Naive thymus-derived CD4-positive, alpha-beta T cell (primary cell): ENCODE data around the gene PLEKHF1. TPM values are rescaled to one million over a fixed set of nuclear protein-coding genes. Genes with fewer than 3 reads are reported as not detected.
A peak's percentile ranks its signal among the peaks of the same experiment; 100 is the strongest.

Experiments
- ATAC-seq: fragments of 150-1000 bp; cut with Tn5 transposase; 2 replicates; pipeline ENCODE4 v1.10.0; 2021; ENCODE audit warnings: mild to moderate bottlenecking, moderate library complexity
- CTCF ChIA-PET: fragments of 350-600 bp; sonication (Branson Sonifier 250); formaldehyde crosslinking; loops from one replicate; lab custom pipeline; 2021; ENCODE audit warnings: antibody characterized with exemption; lab: Charles Lee
- POLR2A ChIA-PET: fragments of 350-600 bp; sonication (Branson Sonifier 250); formaldehyde crosslinking; loops from one replicate; lab custom pipeline; 2021; ENCODE audit warnings: antibody characterized with exemption, inconsistent platforms; lab: Charles Lee
- DNase-seq, 9 donors: peaks; one replicate each; pipeline versions ENCODE4 v3.0.0 to v3.0.0-alpha.2; 2020 to 2022; ENCODE audit warnings: mixed read lengths in 1 of 9
- H3K27ac ChIP-seq: one replicate; pipeline ENCODE4 v1.7.0; 2013; ENCODE audit warnings: mild to moderate bottlenecking, low read depth, low read length, moderate library complexity
- H3K27me3 ChIP-seq, 2 donors: one replicate each; pipeline ENCODE4 v1.7.0; 2013; ENCODE audit warnings: low read length in 2 of 2, mild to moderate bottlenecking in 2 of 2, moderate library complexity in 2 of 2; ENCODE audit not compliant: control insufficient read depth in 2 of 2, insufficient read depth in 2 of 2
- H3K36me3 ChIP-seq, 3 experiments: 1 replicate in 2 of 3; 2 replicates in 1 of 3; pipeline ENCODE4 v1.7.0; 2013; ENCODE audit warnings: low read length in 3 of 3, mild to moderate bottlenecking in 3 of 3, moderate library complexity in 1 of 3; ENCODE audit not compliant: insufficient read depth in 3 of 3, control insufficient read depth in 2 of 3
- H3K4me1 ChIP-seq, 2 donors: one replicate each; pipeline ENCODE4 v1.7.0; 2013; ENCODE audit warnings: low read length in 2 of 2, mild to moderate bottlenecking in 2 of 2, moderate library complexity in 1 of 2; ENCODE audit not compliant: control insufficient read depth in 2 of 2, insufficient read depth in 2 of 2
- H3K4me3 ChIP-seq: 2 replicates; pipeline ENCODE4 v1.7.0; 2013; ENCODE audit warnings: mild to moderate bottlenecking, low read length
- H3K9me3 ChIP-seq, 3 experiments: 1 replicate in 2 of 3; 2 replicates in 1 of 3; pipeline ENCODE4 v1.7.0; 2013; ENCODE audit warnings: low read length in 3 of 3; ENCODE audit not compliant: control insufficient read depth in 2 of 3
- H3K27ac Mint-ChIP-seq, 9 donors: one replicate each; pipeline ENCODE4 v1.8.0; 2020 to 2022; ENCODE audit warnings: mixed read lengths in 9 of 9, mild to moderate bottlenecking in 8 of 9, moderate library complexity in 5 of 9, inconsistent platforms in 2 of 9
- H3K27me3 Mint-ChIP-seq, 5 donors: one replicate each; pipeline ENCODE4 v1.8.0; 2021 to 2022; ENCODE audit warnings: mixed read lengths in 5 of 5, mild to moderate bottlenecking in 1 of 5
- H3K36me3 Mint-ChIP-seq, 5 donors: one replicate each; pipeline ENCODE4 v1.8.0; 2020 to 2022; ENCODE audit warnings: mixed read lengths in 5 of 5, mild to moderate bottlenecking in 3 of 5, inconsistent platforms in 1 of 5
- H3K4me1 Mint-ChIP-seq, 7 donors: one replicate each; pipeline ENCODE4 v1.8.0; 2020 to 2022; ENCODE audit warnings: mixed read lengths in 7 of 7, mild to moderate bottlenecking in 3 of 7, inconsistent platforms in 1 of 7
- H3K4me3 Mint-ChIP-seq, 10 donors: one replicate each; pipeline ENCODE4 v1.8.0; 2020 to 2022; ENCODE audit warnings: mild to moderate bottlenecking in 10 of 10, mixed read lengths in 10 of 10, moderate library complexity in 6 of 10, inconsistent platforms in 2 of 10
- H3K9me3 Mint-ChIP-seq, 11 donors: one replicate each; pipeline ENCODE4 v1.8.0; 2020 to 2022; ENCODE audit warnings: mixed read lengths in 11 of 11, mild to moderate bottlenecking in 4 of 11, inconsistent platforms in 1 of 11, moderate library complexity in 1 of 11
- intact Hi-C, 2 donors: fragments of 100-400 bp; cut with micrococcal nuclease; formaldehyde crosslinking; loops; one replicate each; pipeline ENCODE4 v1.15.1; 2023
- polyA plus RNA-seq, 2 donors: library from polyadenylated mRNA; unstranded; fragments of 300-500 nt; fragmentation: Illumina TruSeq; gene quantifications; one replicate each; pipeline ENCODE4 v1.2.3, GENCODE V29; 2021
- total RNA-seq, 6 experiments: library from RNA in 5 of 6; stranded (reverse) in 5 of 6; gene quantifications; 1 replicate in 5 of 6; 2 replicates in 1 of 6; pipeline ENCODE4 v1.2.3 and lab custom pipeline; 2021 to 2026

PLEKHF1 gene
- total and polyA plus RNA-seq, 7 experiments from 2014 or later = 11.1 to 47.2 (median 17.5) TPM

- Mint-ChIP-seq H3K9me3 (peaks cover 0 to 6% (median 0%) of the 10 kb centered on the region in 11 donors), H3K27me3 (peaks cover 0 to 26% (median 0%) of the 10 kb centered on the region in 5 donors), H3K4me3 (no peak overlapping the region), H3K27ac (no peak overlapping the region), H3K36me3 (peaks cover 0 to 6% (median 0%) of the 10 kb centered on the region in 5 donors), H3K4me1 (peaks cover 6 to 23% (median 13%) of the 10 kb centered on the region in 7 donors)
- H3K27ac ChIP-seq = no peak overlapping the region
- ChIA-PET CTCF (interaction anchor here (0.7 kb wide), 1 partner anchor 40 kb away, joined by 4 read pairs; no protein-coding TSS in a partner anchor), POLR2A (no interaction called here)
- no peaks in the 10 kb centered on the region for H3K27me3 ChIP-seq
- H3K4me3 ChIP-seq = no peak overlapping the region
- H3K9me3 ChIP-seq = no peaks in the 10 kb centered on the region
- no peaks in the 10 kb centered on the region for H3K36me3 ChIP-seq
- H3K4me1 ChIP-seq = peaks cover 0 to 4% of the 10 kb centered on the region in 2 donors
- intact Hi-C loops = no loop called here
- DNase-seq (no peak), ATAC-seq (no peak)
These were observed 14.4 kb upstream of the PLEKHF1 start for GRCh38 chr19:29650772-29651387.

GRCh38 chr19:29651622-29652394 lies 13.5 kb upstream of the PLEKHF1 start:
- H3K9me3 Mint-ChIP-seq = peaks cover 0 to 6% (median 0%) of the 10 kb centered on the region in 11 donors
- Histone ChIP-seq H3K9me3 (no peaks in the 10 kb centered on the region), H3K27ac (no peak overlapping the region), H3K4me3 (no peak overlapping the region), H3K27me3 (no peaks in the 10 kb centered on the region), H3K4me1 (no peaks in the 10 kb centered on the region), H3K36me3 (no peaks in the 10 kb centered on the region)
- H3K36me3 Mint-ChIP-seq = peaks cover 0 to 6% (median 0%) of the 10 kb centered on the region in 5 donors
- peaks cover 0 to 26% (median 0%) of the 10 kb centered on the region in 5 donors for H3K27me3 Mint-ChIP-seq
- intact Hi-C loops = no loop called here
- ChIA-PET CTCF (interaction anchor here (0.8 to 1.1 kb wide), 2 partner anchors 40 to 42 kb away, joined by 3 to 7 read pairs; no protein-coding TSS in a partner anchor), POLR2A (no interaction called here)
- H3K4me3 Mint-ChIP-seq = no peak overlapping the region
- DNase-seq (no peak), ATAC-seq (peak; percentile 37)
- peaks cover 0 to 17% (median 7%) of the 10 kb centered on the region in 7 donors for H3K4me1 Mint-ChIP-seq
- H3K27ac Mint-ChIP-seq = no peak overlapping the region

GRCh38 chr19:29653398-29653797 lies 11.9 kb upstream of the PLEKHF1 start:
- H3K27me3 ChIP-seq = no peaks in the 10 kb centered on the region
- CTCF ChIA-PET = interaction anchor here (1.0 kb wide), 1 partner anchor 43 kb away, joined by 4 read pairs; no protein-coding TSS in a partner anchor
- H3K4me3 ChIP-seq = no peak overlapping the region
- ATAC-seq (no peak), DNase-seq (no peak)
- H3K4me1 Mint-ChIP-seq = peaks cover 0 to 14% (median 7%) of the 10 kb centered on the region in 7 donors
- H3K27me3 Mint-ChIP-seq = peaks cover 0 to 26% (median 0%) of the 10 kb centered on the region in 5 donors
- intact Hi-C loops = no loop called here
- H3K27ac ChIP-seq = no peak overlapping the region
- no peak overlapping the region for H3K27ac Mint-ChIP-seq
- POLR2A ChIA-PET = no interaction called here
- H3K9me3 ChIP-seq = no peaks in the 10 kb centered on the region
- no peak overlapping the region for H3K4me3 Mint-ChIP-seq
- no peaks in the 10 kb centered on the region for H3K4me1 ChIP-seq
- peaks cover 0 to 6% (median 0%) of the 10 kb centered on the region in 5 donors for H3K36me3 Mint-ChIP-seq
- H3K36me3 ChIP-seq = no peaks in the 10 kb centered on the region
- H3K9me3 Mint-ChIP-seq = peaks cover 0 to 6% (median 0%) of the 10 kb centered on the region in 11 donors

- ChIA-PET POLR2A (no interaction called here), CTCF (interaction anchor here (1.0 kb wide), 1 partner anchor 19 kb away, joined by 3 read pairs; no protein-coding TSS in a partner anchor)
- no peaks in the 10 kb centered on the region for H3K27me3 ChIP-seq
- peaks cover 8 to 22% (median 12%) of the 10 kb centered on the region in 7 donors for H3K4me1 Mint-ChIP-seq
- H3K36me3 ChIP-seq = no peaks in the 10 kb centered on the region
- no peak for DNase-seq
- peaks cover 0 to 26% (median 0%) of the 10 kb centered on the region in 5 donors for H3K27me3 Mint-ChIP-seq
- H3K4me3 ChIP-seq = no peak overlapping the region
- peaks cover 0 to 6% (median 0%) of the 10 kb centered on the region in 5 donors for H3K36me3 Mint-ChIP-seq
- H3K9me3 ChIP-seq = no peaks in the 10 kb centered on the region
- intact Hi-C loops = no loop called here
- no peak overlapping the region for H3K4me3 Mint-ChIP-seq
- H3K27ac Mint-ChIP-seq = no peak overlapping the region
- no peak for ATAC-seq
- peaks cover 0 to 9% of the 10 kb centered on the region in 2 donors for H3K4me1 ChIP-seq
- H3K9me3 Mint-ChIP-seq = peaks cover 0 to 6% (median 0%) of the 10 kb centered on the region in 11 donors
- H3K27ac ChIP-seq = no peak overlapping the region
These were observed 9.5 kb upstream of the PLEKHF1 start for GRCh38 chr19:29655648-29656335.

GRCh38 chr19:29658221-29658991 lies 6.9 kb upstream of the PLEKHF1 start:
- DNase-seq = no peak
- Mint-ChIP-seq H3K4me1 (peaks cover 10 to 38% (median 30%) of the 10 kb centered on the region in 7 donors), H3K9me3 (peaks cover 0 to 6% (median 0%) of the 10 kb centered on the region in 11 donors), H3K4me3 (no peak overlapping the region), H3K36me3 (peaks cover 0 to 3% (median 0%) of the 10 kb centered on the region in 5 donors), H3K27me3 (peaks cover 0 to 10% (median 0%) of the 10 kb centered on the region in 5 donors), H3K27ac (no peak overlapping the region)
- Histone ChIP-seq H3K4me3 (no peak overlapping the region), H3K27me3 (no peaks in the 10 kb centered on the region), H3K4me1 (peaks cover 0 to 26% of the 10 kb centered on the region in 2 donors), H3K27ac (no peak overlapping the region), H3K9me3 (no peaks in the 10 kb centered on the region), H3K36me3 (no peaks in the 10 kb centered on the region)
- POLR2A ChIA-PET = no interaction called here
- no peak for ATAC-seq
- CTCF ChIA-PET = no interaction called here
- intact Hi-C loops = no loop called here
